GM04504 (cell line): Measurements from ENCODE around the gene SRGAP3.
A peak's percentile ranks its signal among the peaks of the same experiment; 100 is the strongest.

Experiments
- DNase-seq: peaks from one replicate; pipeline ENCODE4 v3.0.0-alpha.2; 2012; ENCODE audit warnings: low read depth

SRGAP3 gene

GRCh38 chr3:9173445-9173844 is 76.0 kb downstream of the SRGAP3 start:
- no peak for DNase-seq

GRCh38 chr3:9172851-9173321 is 76.6 kb downstream of the SRGAP3 start:
- no peak for DNase-seq

- DNase-seq, result no peak
These were observed 78.6 kb downstream of the SRGAP3 start for GRCh38 chr3:9170851-9171160.

- DNase-seq, result no peak
These were observed 79.2 kb downstream of the SRGAP3 start for GRCh38 chr3:9169956-9170850.

GRCh38 chr3:9169326-9169725 is 80.1 kb downstream of the SRGAP3 start:
- no peak for DNase-seq

- no peak for DNase-seq
These were observed 81.2 kb downstream of the SRGAP3 start for GRCh38 chr3:9168241-9168741.

GRCh38 chr3:9167222-9167621 is 82.2 kb downstream of the SRGAP3 start:
- DNase-seq, result no peak

- DNase-seq, result no peak
These were observed 84.0 kb downstream of the SRGAP3 start for GRCh38 chr3:9165421-9165820.

GRCh38 chr3:9163289-9163688 is 86.2 kb downstream of the SRGAP3 start:
- DNase-seq, result no peak

GRCh38 chr3:9161811-9162210 is 87.6 kb downstream of the SRGAP3 start:
- DNase-seq, result no peak

GRCh38 chr3:9161298-9161697 is 88.1 kb downstream of the SRGAP3 start:
- DNase-seq, result no peak

GRCh38 chr3:9158865-9159630 is 90.4 kb downstream of the SRGAP3 start:
- no peak for DNase-seq

GRCh38 chr3:9157651-9158362 is 91.6 kb downstream of the SRGAP3 start:
- no peak for DNase-seq

GRCh38 chr3:9156604-9157003 is 92.8 kb downstream of the SRGAP3 start:
- no peak for DNase-seq

GRCh38 chr3:9155028-9155427 is 94.4 kb downstream of the SRGAP3 start:
- DNase-seq, result no peak

GRCh38 chr3:9153904-9154619 is 95.4 kb downstream of the SRGAP3 start:
- DNase-seq, result peak; percentile 46

- peak; percentile 21 for DNase-seq
These were observed 98.2 kb downstream of the SRGAP3 start for GRCh38 chr3:9151240-9151639.

GRCh38 chr3:9149566-9149965 is 99.9 kb downstream of the SRGAP3 start:
- no peak for DNase-seq

- DNase-seq, result no peak
These were observed 101.6 kb downstream of the SRGAP3 start for GRCh38 chr3:9147896-9148266.

- DNase-seq, result no peak
These were observed 102.1 kb downstream of the SRGAP3 start for GRCh38 chr3:9147215-9147895.

GRCh38 chr3:9146367-9147071 is 102.9 kb downstream of the SRGAP3 start:
- no peak for DNase-seq
